GM18907 (cell line): ENCODE results near the gene MPV17.
A peak's percentile ranks its signal among the peaks of the same experiment; 100 is the strongest.
"Not testable (repeated sequence)": the region's sequence is repeated elsewhere in the genome, so short reads cannot be mapped to it uniquely, and the experiment has no call there.

Source experiments
- ATAC-seq: cut with Tn5 transposase; IDR thresholded peaks from one replicate; pipeline ENCODE4 v1.9.1; 2021; ENCODE audit warnings: mild to moderate bottlenecking, moderate library complexity; ENCODE audit not compliant: unreplicated experiment

Gene MPV17

GRCh38 chr2:27323596-27324285 is 844 bp upstream of the MPV17 start:
- ATAC-seq: no peak

- peak; percentile 16 for ATAC-seq
These were observed 564 bp downstream of the MPV17 start for GRCh38 chr2:27322301-27322765.

GRCh38 chr2:27320958-27321543 is 1.8 kb downstream of the MPV17 start:
- ATAC-seq: no peak

GRCh38 chr2:27319839-27320238 is 3.1 kb downstream of the MPV17 start:
- ATAC-seq: not testable (repeated sequence)

- no peak for ATAC-seq
These were observed 6.1 kb downstream of the MPV17 start for GRCh38 chr2:27316655-27317412.

- ATAC-seq: no peak
These were observed 7.8 kb downstream of the MPV17 start for GRCh38 chr2:27315122-27315521.

- ATAC-seq: no peak
These were observed 8.2 kb downstream of the MPV17 start for GRCh38 chr2:27314709-27315108.

GRCh38 chr2:27313882-27314645 is 8.8 kb downstream of the MPV17 start:
- no peak for ATAC-seq

GRCh38 chr2:27312152-27312551 is 10.7 kb downstream of the MPV17 start:
- no peak for ATAC-seq

- ATAC-seq: no peak
These were observed 13.2 kb downstream of the MPV17 start for GRCh38 chr2:27309651-27310050.

GRCh38 chr2:27308359-27308881 is 14.5 kb downstream of the MPV17 start, which contains the start of gene UCN:
TSS of gene UCN (minus strand) at chr2:27308445. CDS start at chr2:27307895, 550 bp downstream.
- no peak for ATAC-seq

GRCh38 chr2:27307545-27308358 is 15.1 kb downstream of the MPV17 start:
- ATAC-seq: no peak

- ATAC-seq: no peak
These were observed 15.7 kb downstream of the MPV17 start for GRCh38 chr2:27307287-27307544.

GRCh38 chr2:27306573-27307286 is 16.2 kb downstream of the MPV17 start:
- no peak for ATAC-seq

- ATAC-seq: no peak
These were observed 16.8 kb downstream of the MPV17 start for GRCh38 chr2:27306136-27306535.

- ATAC-seq: no peak
These were observed 17.4 kb downstream of the MPV17 start for GRCh38 chr2:27305516-27305915.

- ATAC-seq: no peak
These were observed 18.2 kb downstream of the MPV17 start for GRCh38 chr2:27304488-27305240.

- ATAC-seq: no peak
These were observed 19.5 kb downstream of the MPV17 start for GRCh38 chr2:27303093-27304025.
